HG03354 (cell line): ENCODE measurements around the gene UBE2E2.
A peak's percentile ranks its signal among the peaks of the same experiment; 100 is the strongest.

Experiments used
- ATAC-seq: cut with Tn5 transposase; IDR thresholded peaks from one replicate; pipeline ENCODE4 v1.9.1; 2021; ENCODE audit warnings: mild to moderate bottlenecking; ENCODE audit not compliant: unreplicated experiment, poor library complexity, severe bottlenecking

UBE2E2 gene

DNA sequence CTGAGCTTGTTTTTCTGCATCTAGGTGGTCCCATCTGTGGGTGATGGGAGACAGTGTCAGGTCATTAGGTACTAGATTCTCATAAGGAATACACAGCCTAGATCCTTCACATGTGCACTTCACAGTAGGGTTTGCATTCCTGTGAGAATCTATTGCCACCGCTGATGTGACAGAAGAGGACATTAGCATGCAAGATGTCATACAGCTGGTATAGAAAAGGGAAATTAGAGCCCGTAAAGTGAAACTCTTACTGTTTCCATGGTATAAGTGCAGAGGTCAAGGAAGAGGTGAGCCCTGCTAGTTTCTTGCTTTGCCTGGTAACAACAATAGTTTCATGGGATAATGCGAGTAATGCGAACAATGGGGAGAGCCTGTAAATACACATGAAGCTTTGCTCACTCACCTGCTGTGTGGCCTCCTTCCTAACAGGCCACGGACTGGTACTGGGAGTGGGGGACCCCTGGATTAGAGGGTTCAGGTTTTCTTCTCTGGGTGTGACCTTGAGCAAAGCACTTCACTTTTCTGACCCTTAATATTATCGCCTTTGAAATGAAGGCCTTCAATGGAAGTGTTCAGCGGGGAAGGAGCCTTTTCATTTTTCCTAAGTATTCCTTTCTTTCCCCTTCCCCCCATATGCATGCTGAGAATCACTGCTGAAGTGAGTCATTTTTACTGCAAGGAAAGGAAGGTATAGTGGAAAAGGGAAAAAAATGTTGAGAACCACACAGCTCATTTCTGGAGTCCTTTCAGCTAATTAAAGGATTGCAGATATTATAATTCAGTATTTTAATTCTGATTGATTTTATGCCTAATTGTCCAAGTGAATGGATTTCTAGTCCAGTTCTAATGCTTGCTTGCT lies 286.4 kb downstream of the UBE2E2 start:
- no peak for ATAC-seq

DNA sequence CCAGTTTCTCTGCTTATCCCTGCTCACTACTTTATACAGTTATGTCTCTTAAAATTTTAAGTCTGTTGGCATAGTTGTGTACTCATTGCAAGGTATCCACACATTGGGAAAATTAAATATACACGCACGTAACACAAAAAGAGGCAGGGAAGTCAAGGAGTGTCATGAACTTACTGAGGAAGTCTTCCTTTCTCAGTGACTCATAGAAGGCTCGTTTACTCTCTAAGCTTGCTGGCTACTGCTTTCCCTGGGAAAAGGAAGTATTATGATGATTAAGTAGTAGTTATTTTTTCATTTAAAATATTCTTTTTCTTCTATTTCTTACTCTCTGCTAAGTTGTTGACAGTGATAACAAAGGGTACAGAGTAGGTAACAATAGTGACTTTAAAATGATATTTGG lies 287.3 kb downstream of the UBE2E2 start:
- no peak for ATAC-seq

DNA sequence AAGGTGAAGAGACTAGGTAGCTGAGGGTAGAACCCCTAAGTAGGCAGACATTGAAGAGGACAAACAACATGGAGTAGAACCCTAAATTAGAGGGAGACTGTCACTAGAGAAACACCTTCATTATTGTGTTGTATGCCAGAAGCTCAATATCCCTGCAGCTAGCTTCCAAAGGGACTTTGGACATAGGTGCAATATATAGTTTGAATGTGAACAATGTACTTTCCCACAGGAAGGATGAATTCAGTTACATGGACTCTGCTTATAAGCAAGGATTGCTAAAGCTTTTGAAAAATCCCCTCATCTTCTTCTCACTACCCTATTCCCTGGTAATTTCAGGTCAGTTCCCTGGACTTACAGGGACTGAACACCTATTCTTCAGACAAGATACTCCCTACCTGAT lies 288.9 kb downstream of the UBE2E2 start:
- no peak for ATAC-seq

DNA sequence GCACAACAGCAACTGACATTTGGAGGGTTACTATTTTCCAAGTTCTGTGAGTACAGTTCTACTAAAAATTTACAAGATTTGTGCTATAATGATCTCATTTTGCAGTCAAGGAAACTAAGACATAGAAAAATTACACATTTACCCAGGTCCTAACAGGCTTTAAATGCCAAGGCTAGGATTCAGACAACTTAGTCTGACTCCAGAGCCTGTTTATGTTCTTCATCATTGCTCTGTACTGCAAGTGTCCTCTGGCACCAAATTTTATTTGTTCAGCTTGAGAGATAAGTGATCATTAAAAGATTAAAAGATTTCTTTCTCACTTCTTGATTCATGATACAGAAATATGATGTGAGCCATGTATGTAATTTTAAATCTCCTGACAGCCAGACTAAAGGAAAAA lies 290.8 kb downstream of the UBE2E2 start:
- ATAC-seq: no peak

DNA sequence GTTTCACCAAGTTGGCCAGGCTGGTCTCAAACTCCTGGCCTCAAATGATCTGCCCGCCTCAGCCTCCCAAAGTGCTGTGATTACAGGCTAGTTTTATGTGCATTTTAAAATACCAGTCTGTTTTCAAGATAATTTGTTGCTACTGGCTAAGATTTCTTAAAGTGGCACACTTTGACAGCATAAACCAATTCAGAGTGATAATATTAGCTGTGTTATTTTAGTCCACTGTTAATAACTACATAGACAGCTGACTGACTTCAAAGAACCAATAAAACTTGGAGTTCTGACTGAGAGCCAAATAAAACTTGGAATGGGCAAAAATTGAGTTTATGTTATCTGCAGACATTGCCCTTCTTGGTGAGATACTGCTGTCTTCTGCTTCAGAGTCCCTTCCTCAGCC lies 291.8 kb downstream of the UBE2E2 start:
- no peak for ATAC-seq

DNA sequence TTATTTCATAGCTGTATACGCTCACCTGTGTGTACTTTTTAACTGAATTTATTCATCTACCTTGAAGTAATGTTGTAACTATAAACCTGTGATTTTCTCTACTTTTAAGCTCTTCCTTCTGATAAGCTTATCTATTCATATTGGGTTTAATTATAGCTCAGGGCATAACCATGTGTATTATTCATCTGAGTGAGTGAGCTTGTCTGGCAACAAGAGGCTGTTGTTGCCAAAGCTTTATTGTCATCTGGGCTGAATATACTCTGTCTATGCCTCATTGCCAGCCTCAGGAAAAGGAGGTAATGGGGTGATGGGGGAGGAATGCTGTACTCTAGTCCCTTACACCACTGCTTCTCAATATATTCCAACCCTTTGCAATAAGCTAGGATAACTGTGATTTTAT lies 292.4 kb downstream of the UBE2E2 start:
- no peak for ATAC-seq

DNA sequence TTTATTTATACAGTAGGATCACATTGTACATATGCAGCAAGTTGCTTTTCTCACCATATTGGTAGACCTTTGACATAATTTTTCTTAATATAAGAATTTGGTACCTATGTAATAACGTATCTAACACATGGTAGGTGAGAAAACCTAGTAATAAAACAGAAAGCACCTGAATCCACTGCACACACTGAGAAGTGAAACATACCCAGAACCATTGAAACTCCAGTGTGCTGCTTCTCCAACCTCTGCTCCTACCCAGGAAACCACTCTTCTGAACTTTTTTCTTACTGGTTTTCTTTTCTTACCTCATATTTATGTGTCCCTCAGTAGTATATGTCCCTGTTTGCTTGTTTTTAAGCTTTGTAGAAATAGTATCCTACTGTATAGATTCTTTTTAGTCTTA lies 293.0 kb downstream of the UBE2E2 start:
- ATAC-seq: peak; percentile 75

DNA sequence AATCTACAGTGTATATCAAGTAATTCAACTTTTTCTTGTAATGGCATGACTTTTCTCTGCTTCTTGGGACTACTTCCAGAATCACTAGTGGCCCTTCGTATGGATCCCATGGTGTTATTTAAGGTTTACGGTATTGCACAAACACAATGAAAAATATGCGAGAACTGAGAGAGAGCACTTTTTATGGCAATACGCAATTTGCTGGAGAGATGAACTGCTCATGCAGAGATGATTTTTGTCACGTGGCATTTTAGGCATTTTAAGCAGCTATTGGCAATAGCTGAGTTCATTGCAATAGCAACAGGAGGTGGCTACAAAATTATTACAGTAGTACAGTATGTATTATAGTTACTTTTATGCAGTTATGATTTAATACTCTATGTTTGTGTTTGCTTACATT lies 294.0 kb downstream of the UBE2E2 start:
- no peak for ATAC-seq

DNA sequence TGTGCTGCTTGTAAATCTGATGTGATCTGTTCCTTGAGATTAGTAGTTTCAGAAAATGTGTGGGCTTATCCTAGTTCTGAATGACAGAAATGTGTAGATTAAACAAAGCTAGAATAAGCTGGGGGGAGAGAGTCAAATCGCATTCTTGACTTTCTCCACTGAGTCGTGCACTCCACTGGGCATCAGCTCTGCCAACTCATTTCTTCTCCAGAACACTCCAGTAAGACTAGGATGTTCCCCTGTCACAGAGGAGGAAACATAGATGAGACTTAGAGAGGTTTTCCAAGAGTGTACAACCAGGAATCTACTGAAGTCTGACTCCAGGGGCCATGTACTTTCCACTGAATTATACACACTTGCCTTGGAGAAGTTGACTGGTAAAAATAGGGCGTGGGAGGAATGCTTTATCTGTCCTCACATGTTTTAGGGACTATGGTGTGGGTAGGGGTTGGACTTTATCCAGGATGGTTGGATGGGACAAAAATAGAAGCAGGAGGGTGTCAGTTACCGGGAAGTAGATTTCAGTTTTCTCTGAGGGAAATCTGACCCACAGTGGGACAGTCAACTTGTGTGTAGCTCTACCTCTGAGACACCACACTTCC lies 298.2 kb downstream of the UBE2E2 start:
- ATAC-seq: no peak

DNA sequence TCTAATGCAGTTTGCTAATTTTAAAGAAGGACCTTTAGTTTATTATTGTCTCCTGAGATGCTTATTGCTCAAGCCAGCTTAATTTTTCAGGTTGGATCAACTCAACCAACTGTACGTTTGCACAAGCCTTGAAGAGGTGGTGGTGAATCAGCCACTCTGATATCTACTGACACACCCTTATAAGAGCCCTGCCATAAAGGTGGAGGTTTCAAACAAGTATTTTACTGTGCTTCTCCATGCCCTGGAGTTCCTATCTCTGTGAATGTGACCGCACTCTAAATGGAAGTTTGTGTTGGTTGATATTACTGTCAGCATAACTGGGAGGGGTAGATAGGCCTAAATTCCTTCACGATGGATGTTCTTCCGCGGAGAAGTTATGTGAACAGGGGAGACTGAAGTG lies 305.3 kb downstream of the UBE2E2 start:
- ATAC-seq: no peak

DNA sequence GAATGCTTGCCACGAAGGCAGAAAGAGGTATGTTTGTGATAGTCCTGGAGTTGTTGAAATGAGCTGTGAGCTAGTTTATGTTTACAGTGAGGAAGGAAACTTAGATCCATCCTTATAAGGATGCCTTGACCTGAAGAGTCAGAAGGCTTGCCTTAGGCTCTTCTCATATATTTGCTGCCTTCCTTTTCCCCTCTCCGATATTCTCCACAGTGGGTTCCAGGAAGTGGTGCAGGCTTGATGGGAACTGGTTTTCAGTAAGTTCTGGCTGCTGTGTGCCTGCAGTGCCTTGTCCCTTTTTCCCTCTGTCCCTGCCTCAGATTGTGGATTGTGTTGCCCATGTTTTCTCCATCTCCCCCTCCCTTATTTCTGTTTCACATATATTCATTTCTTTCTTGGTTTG lies 315.3 kb downstream of the UBE2E2 start:
- no peak for ATAC-seq

DNA sequence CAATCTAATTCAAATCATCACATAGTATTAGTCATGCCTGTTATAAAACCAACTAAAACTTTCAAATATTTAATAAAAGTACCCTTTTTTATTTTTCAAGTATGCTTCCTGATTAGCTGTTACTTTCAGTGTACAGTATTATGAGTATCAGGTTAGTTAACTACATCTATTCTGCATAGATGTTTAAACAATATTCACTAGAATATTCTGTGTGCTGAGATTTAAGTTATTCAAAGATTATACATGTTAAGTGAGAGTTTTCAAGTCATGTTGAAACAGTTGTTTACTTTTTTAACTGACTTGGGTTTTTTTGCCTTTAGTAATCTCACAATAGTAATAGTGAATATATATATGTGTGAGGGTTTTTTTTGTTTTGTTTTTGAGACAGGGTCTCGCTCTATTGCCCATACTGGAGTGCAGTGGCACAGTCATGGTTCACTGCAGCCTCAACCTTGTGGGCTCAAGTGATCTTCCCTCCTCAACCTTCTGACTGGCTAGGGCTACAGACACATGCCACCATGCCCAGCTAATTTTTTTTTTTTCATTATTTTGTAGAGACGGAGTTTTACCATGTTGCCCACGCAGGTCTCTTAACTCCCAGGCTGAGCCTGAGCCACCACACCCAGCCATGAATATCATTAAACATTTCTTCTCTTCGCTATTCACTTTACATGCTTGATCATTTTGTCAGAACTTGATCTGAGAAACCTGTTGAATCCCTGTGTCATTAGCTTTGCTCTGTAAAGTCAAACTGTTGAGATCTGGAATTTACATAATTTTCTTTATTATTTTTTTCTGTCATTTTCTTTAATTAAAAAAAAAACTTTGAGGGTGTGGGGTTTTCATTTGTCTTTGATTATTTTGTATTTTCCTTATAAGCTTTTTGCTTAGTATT lies 316.4 kb downstream of the UBE2E2 start:
- peak; percentile 81 for ATAC-seq

DNA sequence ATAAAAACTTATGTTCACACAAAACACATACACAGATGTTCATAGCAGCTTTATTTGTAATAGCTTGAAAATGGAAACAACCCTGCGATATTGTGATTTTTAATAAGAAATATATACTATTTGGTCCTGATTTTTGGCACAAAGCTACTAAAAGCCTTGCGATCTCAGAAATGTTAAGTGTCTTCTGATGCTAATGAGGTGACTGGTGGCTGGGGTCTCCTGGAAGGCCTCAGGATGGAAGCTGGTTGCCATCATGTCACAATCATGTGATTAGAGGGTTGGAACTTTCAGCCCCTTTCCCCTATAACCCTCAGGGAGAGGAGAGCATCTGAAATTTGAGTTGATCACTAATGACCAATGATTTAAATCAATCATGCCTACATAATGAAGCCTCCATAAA lies 324.2 kb downstream of the UBE2E2 start:
- ATAC-seq: no peak

DNA sequence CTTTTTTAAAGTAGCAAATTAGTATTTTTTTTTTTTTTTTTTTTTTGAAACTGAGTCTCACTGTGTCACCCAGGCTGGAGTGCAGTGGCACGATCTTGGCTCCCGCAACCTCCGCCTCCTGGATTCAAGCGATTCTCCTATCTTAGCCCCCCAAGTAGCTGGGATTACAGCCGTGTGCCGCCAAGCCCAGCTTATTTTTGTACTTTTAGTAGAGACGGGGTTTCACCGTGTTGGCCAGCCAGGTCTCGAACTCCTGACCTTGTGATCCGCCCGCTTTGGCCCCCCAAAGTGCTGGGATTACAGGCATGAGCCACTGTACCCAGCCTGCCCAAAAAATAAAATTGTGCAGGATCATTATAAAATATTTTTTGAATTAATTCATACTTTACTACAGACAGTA lies 330.5 kb downstream of the UBE2E2 start:
- ATAC-seq: no peak

DNA sequence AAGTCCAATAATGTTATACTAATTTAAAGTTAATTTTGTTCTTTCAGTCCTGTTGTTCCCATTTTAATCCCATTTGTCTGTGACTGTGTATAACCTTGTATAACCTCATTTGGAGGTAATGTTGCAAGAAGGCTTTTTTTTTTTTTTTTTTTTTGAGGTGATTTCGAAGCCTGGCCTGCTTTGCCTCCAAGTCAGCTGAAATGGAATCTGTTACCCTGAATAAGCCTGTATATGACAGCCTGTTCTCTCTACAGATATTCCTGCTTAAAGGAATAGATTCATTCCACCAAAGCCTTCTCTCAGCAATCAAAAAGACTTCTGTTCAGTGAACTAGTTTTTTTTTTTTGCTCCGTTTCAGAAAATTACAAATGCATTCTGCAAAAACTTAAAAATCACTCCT lies 330.9 kb downstream of the UBE2E2 start:
- no peak for ATAC-seq

DNA sequence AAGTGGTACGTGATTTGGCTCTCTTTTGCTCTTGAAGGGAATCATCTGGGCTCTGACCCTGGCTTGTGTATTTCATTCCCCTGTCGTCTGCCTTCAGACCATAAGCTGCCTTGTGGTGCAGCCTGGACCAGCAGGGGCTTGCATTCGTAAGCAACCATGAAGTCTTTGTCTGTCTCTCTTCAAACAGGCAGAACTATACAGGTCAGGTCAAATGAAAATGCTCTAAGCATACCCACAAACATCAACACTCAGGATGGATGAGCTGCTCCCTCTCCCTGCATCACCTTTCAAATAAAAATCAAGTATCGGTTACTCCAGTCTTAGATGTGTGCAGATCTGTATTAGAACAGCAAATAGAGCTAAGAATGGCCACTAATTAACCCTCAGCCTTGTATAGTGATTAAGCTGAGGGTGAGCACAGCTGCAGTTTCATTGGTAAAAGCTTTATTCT lies 334.0 kb downstream of the UBE2E2 start:
- ATAC-seq: no peak

DNA sequence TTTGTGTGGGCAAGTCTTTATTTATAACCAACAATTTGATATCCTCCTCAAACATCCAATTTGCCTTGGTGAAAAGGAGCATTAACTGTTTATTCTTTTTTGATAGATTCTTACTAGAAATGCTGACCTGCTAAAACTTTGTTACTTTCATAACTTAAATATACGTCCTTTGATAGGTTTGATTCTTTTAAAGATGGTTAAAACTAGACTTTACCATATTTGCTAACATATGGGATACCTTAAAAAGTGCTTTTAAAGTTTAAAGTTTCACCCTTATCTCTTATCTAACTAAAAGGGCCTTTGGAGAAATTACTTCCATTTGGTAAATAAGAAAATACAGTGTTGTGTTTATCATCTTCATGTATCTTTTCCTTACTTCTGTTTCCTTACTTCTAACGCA lies 336.1 kb downstream of the UBE2E2 start:
- ATAC-seq: no peak

DNA sequence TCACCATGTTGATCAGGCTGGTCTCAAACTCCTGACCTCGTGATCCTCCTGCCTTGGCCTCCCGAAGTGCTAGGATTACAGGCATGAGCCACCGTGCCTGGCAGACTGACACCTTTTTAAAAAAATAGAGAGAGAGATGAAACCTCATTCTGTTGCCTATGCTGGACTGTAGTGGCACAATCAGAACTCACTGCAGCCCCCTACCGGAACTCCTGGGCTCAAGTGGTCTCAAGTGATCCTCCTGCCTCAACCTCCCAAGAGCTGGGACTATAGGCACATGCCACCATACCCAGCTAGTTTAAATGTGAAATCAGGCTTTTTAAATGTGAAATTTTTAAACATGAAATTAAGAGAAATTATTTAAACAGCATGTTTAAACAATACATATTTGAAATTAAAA lies 337.5 kb downstream of the UBE2E2 start:
- ATAC-seq: no peak

DNA sequence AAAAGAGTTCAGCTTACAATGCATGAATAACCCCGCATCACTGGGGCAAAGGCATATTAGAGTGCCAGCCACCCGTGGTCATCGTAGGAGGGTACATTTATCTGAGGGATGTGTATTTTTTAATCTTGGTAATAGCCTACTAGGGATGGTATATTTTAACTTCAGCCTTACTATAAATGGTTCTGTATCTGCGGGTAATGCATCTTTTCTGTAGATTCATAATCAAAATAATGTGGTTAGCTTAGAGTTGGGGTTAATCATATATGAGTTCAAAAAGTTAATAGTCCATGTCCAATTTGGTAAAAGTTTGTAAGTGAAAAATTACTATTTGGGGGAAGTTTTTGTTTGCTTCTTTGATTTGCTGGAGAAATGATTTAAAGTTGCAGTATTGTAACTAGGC lies 339.0 kb downstream of the UBE2E2 start:
- no peak for ATAC-seq

DNA sequence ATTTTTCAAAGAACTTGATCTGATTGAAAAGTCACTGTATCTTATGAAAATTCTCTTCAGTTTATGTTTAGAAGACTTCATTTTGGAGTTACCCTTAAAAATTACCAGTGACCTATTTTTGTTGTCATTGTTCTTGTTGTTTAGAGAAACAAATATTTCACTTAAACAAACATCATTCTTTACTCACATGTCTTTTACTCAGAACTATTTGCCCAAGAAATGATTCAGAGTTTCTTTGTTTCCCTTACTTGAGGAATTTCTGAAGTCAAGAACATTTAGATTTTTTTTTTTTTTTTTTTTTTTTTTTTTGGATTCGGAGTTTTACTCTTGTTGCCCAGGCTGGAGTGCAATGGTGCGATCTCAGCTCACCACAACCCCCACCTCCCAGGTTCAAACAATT lies 343.1 kb downstream of the UBE2E2 start:
- no peak for ATAC-seq
